IMR-90 (cell line): ENCODE data around the gene RAB33B. TPM values are rescaled to one million over a fixed set of nuclear protein-coding genes. Genes with fewer than 3 reads are reported as not detected.

Experiments
- ATAC-seq: fragments of 200-7000 bp; cut with Tn5 transposase; 2 replicates; pipeline ENCODE4 v1.9.1; 2020; ENCODE audit warnings: low read depth, mild to moderate bottlenecking, moderate library complexity
- BruUV-seq: library from RNA; stranded (reverse); fragments of 400-500 nt; replicated peaks from 2 replicates; lab custom pipeline; 2021; lab: Mats Ljungman, UMichigan
- CTCF ChIA-PET: fragments of 300-600 bp; formaldehyde crosslinking; extraction: SDS; loops from one replicate; lab custom pipeline; 2021; ENCODE audit warnings: antibody characterized with exemption; lab: Yijun Ruan, JAX
- POLR2A ChIA-PET: fragments of 300-600 bp; sonication (Branson Sonifier 250); formaldehyde crosslinking; loops from one replicate; lab custom pipeline; 2022; ENCODE audit warnings: antibody characterized with exemption; ENCODE audit not compliant: unreplicated experiment; lab: Charles Lee
- DNase-seq: peaks from one replicate; pipeline ENCODE4 v3.0.0; 2013
- H2AFZ ChIP-seq: replicated peaks from 2 replicates; pipeline ENCODE3; 2013; ENCODE audit warnings: low read length, mild to moderate bottlenecking; ENCODE audit not compliant: poor library complexity
- H2AK5ac ChIP-seq: 2 replicates; pipeline ENCODE4 v1.6.1; 2013; ENCODE audit warnings: low read depth, low read length, inconsistent platforms
- H2AK9ac ChIP-seq: replicated peaks from 2 replicates; pipeline ENCODE3; 2013; ENCODE audit warnings: mild to moderate bottlenecking, low read depth, low read length, moderate library complexity; ENCODE audit not compliant: poor library complexity
- H2BK120ac ChIP-seq: 2 replicates; pipeline ENCODE4 v1.6.1; 2013; ENCODE audit warnings: low read depth, low read length, inconsistent platforms
- H2BK15ac ChIP-seq: 3 replicates; pipeline ENCODE4 v1.6.1; 2013; ENCODE audit warnings: low read depth, low read length, inconsistent platforms
- H2BK20ac ChIP-seq: 2 replicates; pipeline ENCODE4 v1.6.1; 2013; ENCODE audit warnings: low read depth, mild to moderate bottlenecking, inconsistent platforms, low read length, moderate library complexity
- H2BK5ac ChIP-seq: 2 replicates; pipeline ENCODE4 v1.6.1; 2013; ENCODE audit warnings: mild to moderate bottlenecking, low read depth, low read length, inconsistent platforms; ENCODE audit not compliant: poor library complexity, severe bottlenecking
- H3K14ac ChIP-seq: replicated peaks from 2 replicates; pipeline ENCODE4 v1.6.1; 2013; ENCODE audit warnings: low read depth, low read length, inconsistent platforms
- H3K18ac ChIP-seq: 2 replicates; pipeline ENCODE4 v1.6.1; 2013; ENCODE audit warnings: low read depth, low read length, control low read depth
- H3K23ac ChIP-seq: 2 replicates; pipeline ENCODE4 v1.6.1; 2013; ENCODE audit warnings: low read depth, low read length, inconsistent platforms
- H3K27ac ChIP-seq: 2 replicates; pipeline ENCODE4 v1.5.1; 2013; ENCODE audit warnings: mild to moderate bottlenecking, control low read depth, low read length; ENCODE audit not compliant: insufficient read depth
- H3K27me3 ChIP-seq: 2 replicates; pipeline ENCODE4 v1.6.1; 2013; ENCODE audit warnings: low read length; ENCODE audit not compliant: control insufficient read depth, insufficient read depth
- H3K36me3 ChIP-seq: 2 replicates; pipeline ENCODE4 v1.6.1; 2013; ENCODE audit warnings: low read length, mixed read lengths; ENCODE audit not compliant: control insufficient read depth, insufficient read depth
- H3K4ac ChIP-seq: 2 replicates; pipeline ENCODE4 v1.6.1; 2013; ENCODE audit warnings: low read depth, low read length, inconsistent platforms
- H3K4me1 ChIP-seq: 2 replicates; pipeline ENCODE4 v1.6.1; 2013; ENCODE audit warnings: low read length, mixed read lengths; ENCODE audit not compliant: control insufficient read depth, insufficient read depth
- H3K4me2 ChIP-seq: 2 replicates; pipeline ENCODE4 v1.6.1; 2013; ENCODE audit warnings: low read depth, mild to moderate bottlenecking, control low read depth, low read length, moderate library complexity
- H3K4me3 ChIP-seq: 2 replicates; pipeline ENCODE4 v1.5.1; 2013; ENCODE audit warnings: low read depth, mild to moderate bottlenecking, control low read depth, low read length, moderate library complexity; ENCODE audit not compliant: insufficient read depth
- H3K56ac ChIP-seq: 2 replicates; pipeline ENCODE4 v1.6.1; 2013; ENCODE audit warnings: low read length, inconsistent platforms; ENCODE audit not compliant: insufficient read depth; ENCODE audit errors: extremely low read depth
- H3K79me1 ChIP-seq, 2 experiments: 2 replicates each; pipeline ENCODE4 v1.6.1; 2013; ENCODE audit warnings: low read length in 2 of 2, inconsistent platforms in 1 of 2, low read depth in 1 of 2
- H3K9ac ChIP-seq: 2 replicates; pipeline ENCODE4 v1.6.1; 2013; ENCODE audit warnings: low read depth, low read length, control low read depth
- H3K9me1 ChIP-seq: 2 replicates; pipeline ENCODE4 v1.6.1; 2013; ENCODE audit warnings: low read length, inconsistent platforms; ENCODE audit not compliant: insufficient read depth
- H3K9me3 ChIP-seq: 2 replicates; pipeline ENCODE4 v1.6.1; 2013; ENCODE audit warnings: low read length; ENCODE audit not compliant: control insufficient read depth, insufficient read depth
- H4K20me1 ChIP-seq: 2 replicates; pipeline ENCODE4 v1.6.1; 2013; ENCODE audit warnings: low read length, inconsistent platforms; ENCODE audit not compliant: insufficient read depth
- H4K5ac ChIP-seq: 2 replicates; pipeline ENCODE4 v1.6.1; 2013; ENCODE audit warnings: mild to moderate bottlenecking, low read depth, low read length, control low read depth
- H4K8ac ChIP-seq, 2 experiments: 2 replicates each; pipeline ENCODE4 v1.6.1; 2013; ENCODE audit warnings: low read depth in 2 of 2, low read length in 2 of 2, control low read depth in 1 of 2, inconsistent platforms in 1 of 2
- H4K91ac ChIP-seq: 2 replicates; pipeline ENCODE4 v1.6.1; 2013; ENCODE audit warnings: low read depth, low read length, inconsistent platforms; ENCODE audit not compliant: insufficient read depth
- BHLHE40 ChIP-seq: fragments of 150-350 bp; IDR thresholded peaks from 2 replicates; pipeline ENCODE4 v1.6.1; 2016; ENCODE audit warnings: mild to moderate bottlenecking, low read depth, low read length
- CEBPB ChIP-seq: IDR thresholded peaks from 2 replicates; pipeline ENCODE4 v1.6.1; 2012; ENCODE audit warnings: low read depth, low read length, improper control_type of control experiment
- CHD1 ChIP-seq: IDR thresholded peaks from 2 replicates; pipeline ENCODE4 v1.6.1; 2012; ENCODE audit warnings: low read depth, low read length, improper control_type of control experiment
- ELK1 ChIP-seq: fragments of 150-350 bp; IDR thresholded peaks from 2 replicates; pipeline ENCODE4 v1.6.1; 2016; ENCODE audit warnings: low read depth, mild to moderate bottlenecking, low read length, moderate library complexity, borderline replicate concordance
- FOS ChIP-seq: fragments of 150-350 bp; IDR thresholded peaks from 2 replicates; pipeline ENCODE4 v1.6.1; 2016; ENCODE audit warnings: low read depth, low read length
- MAFK ChIP-seq: IDR thresholded peaks from 2 replicates; pipeline ENCODE4 v1.6.1; 2012; ENCODE audit warnings: low read depth, low read length, improper control_type of control experiment
- MAZ ChIP-seq: IDR thresholded peaks from 2 replicates; pipeline ENCODE4 v1.6.1; 2012; ENCODE audit warnings: low read depth, mild to moderate bottlenecking, low read length, improper control_type of control experiment, moderate library complexity, borderline replicate concordance
- NFE2L2 ChIP-seq: fragments of 150-350 bp; IDR thresholded peaks from 2 replicates; pipeline ENCODE4 v1.6.1; 2016; ENCODE audit warnings: low read depth, mild to moderate bottlenecking, low read length
- POLR2A ChIP-seq: IDR thresholded peaks from 2 replicates; pipeline ENCODE4 v1.6.1; 2012; ENCODE audit warnings: mild to moderate bottlenecking, low read depth, low read length
- RAD21 ChIP-seq: IDR thresholded peaks from 2 replicates; pipeline ENCODE4 v1.6.1; 2012; ENCODE audit warnings: low read length, improper control_type of control experiment
- RCOR1 ChIP-seq: IDR thresholded peaks from 2 replicates; pipeline ENCODE4 v1.6.1; 2012; ENCODE audit warnings: mild to moderate bottlenecking, low read length, improper control_type of control experiment; ENCODE audit not compliant: insufficient replicate concordance
- RFX5 ChIP-seq: IDR thresholded peaks from 2 replicates; pipeline ENCODE4 v1.8.0; 2012; ENCODE audit warnings: low read depth, mild to moderate bottlenecking, low read length, moderate library complexity
- WGBS, 2 experiments: methylation state at CpG; one replicate each; pipeline versions ENCODE4 v1.1.5 to v1.1.7; 2013; ENCODE audit warnings: missing lambda C conversion rate in 2 of 2; ENCODE audit not compliant: insufficient read length in 1 of 2; ENCODE audit errors: extremely low coverage in 2 of 2; 5-methylcytosine and 5-hydroxymethylcytosine counted together
- dilution Hi-C: fragments of 300-500 bp; cut with HindIII; formaldehyde crosslinking; loops from one replicate; pipeline ENCODE4 v1.14.3; 2018; ENCODE audit warnings: low sequenced_read_pairs; ENCODE audit not compliant: unreplicated experiment
- in situ Hi-C: fragments of 300-500 bp; cut with MboI; formaldehyde crosslinking; loops from 3 replicates; pipeline ENCODE4 v1.14.3; 2019; ENCODE audit warnings: low sequenced_read_pairs, inconsistent platforms, mixed read lengths
- intact Hi-C: fragments of 100-400 bp; cut with micrococcal nuclease; formaldehyde crosslinking; loops from 2 replicates; pipeline ENCODE4 v1.10.0; 2022
- polyA plus RNA-seq, 3 experiments: library from polyadenylated mRNA; depleted of rRNA; stranded (reverse); fragments of >200 nt; gene quantifications; 2 replicates each; pipeline ENCODE4 v1.2.3, GENCODE V29; 2012; ENCODE audit warnings: low replicate concordance in 1 of 3
- total RNA-seq: library from RNA; depleted of rRNA; stranded (reverse); fragments of >200 nt; gene quantifications from 2 replicates; pipeline ENCODE4 v1.2.3, GENCODE V29; 2012

RAB33B gene
- total and polyA plus RNA-seq, 2 of the 4 experiments (the other 2 are of a cell fraction): 3.7 to 7.3 TPM

DNA sequence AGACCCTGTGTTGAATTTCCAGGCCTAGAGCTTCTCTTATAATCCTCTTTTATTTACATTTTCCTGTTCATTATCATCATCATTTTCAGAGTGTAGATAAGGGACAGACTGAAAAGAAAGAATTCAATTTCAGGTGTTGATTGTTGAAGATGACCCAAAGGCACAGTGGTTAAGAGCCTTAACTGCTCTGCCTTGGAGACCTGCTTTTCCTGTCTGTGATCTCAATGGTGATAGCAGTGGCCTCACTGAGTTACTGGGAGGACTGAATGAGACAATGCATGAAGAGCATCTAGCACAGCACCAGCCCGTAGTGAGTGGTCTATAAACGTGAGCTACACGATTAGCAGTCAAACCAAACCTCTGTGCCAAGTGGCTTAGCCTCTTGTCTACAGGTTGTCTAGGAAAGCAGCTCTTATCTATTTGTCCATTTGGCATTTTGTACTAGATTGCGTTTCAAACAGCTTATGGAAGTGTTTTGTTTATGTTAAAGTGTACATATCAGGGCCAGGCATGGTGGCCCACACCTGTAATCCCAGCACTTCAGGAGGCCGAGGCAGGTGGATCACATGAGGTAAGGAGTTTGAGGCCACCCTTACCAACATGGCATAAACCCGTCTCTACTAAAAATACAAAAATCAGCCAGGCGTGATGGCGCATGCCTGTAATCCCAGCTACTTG is 60.6 kb downstream of the RAB33B start:
- Histone ChIP-seq H4K8ac (no peak overlapping the region), H2AK9ac (no peak overlapping the region), H3K23ac (no peak overlapping the region), H2BK20ac (no peak overlapping the region), H4K91ac (no peak overlapping the region), H3K27me3 (no peaks in the 10 kb centered on the region), H2BK120ac (no peak overlapping the region), H3K27ac (no peak overlapping the region), H3K9me3 (no peaks in the 10 kb centered on the region), H2AK5ac (no peak overlapping the region), H3K79me1 (no peaks in the 10 kb centered on the region; a peak in 1 of 4 replicates), H3K9ac (no peak overlapping the region), H2BK15ac (no peak overlapping the region), H3K14ac (no peak overlapping the region), H3K56ac (no peak overlapping the region), H3K18ac (no peak overlapping the region), H3K4me3 (no peak overlapping the region), H3K4ac (no peak overlapping the region), H2BK5ac (no peak overlapping the region), H2AFZ (no peak overlapping the region), H4K20me1 (no peaks in the 10 kb centered on the region), H3K4me1 (no peaks in the 10 kb centered on the region), H3K9me1 (no peaks in the 10 kb centered on the region; the same call in 1 of the 2 replicates), H3K36me3 (peaks cover 44% of the 10 kb centered on the region), H4K5ac (no peak overlapping the region), H3K4me2 (no peak overlapping the region)
- POLR2A ChIA-PET: no interaction called here
- intact Hi-C loops (loop anchor here (1.0 kb wide), 1 partner anchor 41 kb away; no protein-coding TSS in a partner anchor), dilution Hi-C loops (no loop called here), in situ Hi-C loops (no loop called here)
- no peak for DNase-seq
- no TSS peak for BruUV-seq
- no peak for ATAC-seq
- TF ChIP-seq NFE2L2 (no peak), RAD21 (no peak), MAZ (no peak), FOS (no peak), BHLHE40 (no peak), RFX5 (no peak), RCOR1 (no peak), POLR2A (no peak), ELK1 (no peak), CEBPB (no peak), CHD1 (no peak), MAFK (no peak)
- CTCF ChIA-PET: interaction anchor here (1.3 kb wide), 1 partner anchor 17 kb away, joined by 7 read pairs; no protein-coding TSS in a partner anchor
- 80% methylated on average over 1 of the region's 8 CpGs; no CpG with 5 or more reads in 1 of the 2 experiments for WGBS, 2 experiments
